Naive thymus-derived CD8-positive, alpha-beta T cell (primary cell): ENCODE results near the gene ABL2. TPM values are rescaled to one million over a fixed set of nuclear protein-coding genes. Genes with fewer than 3 reads are reported as not detected.
"Not testable (repeated sequence)": the region's sequence is repeated elsewhere in the genome, so short reads cannot be mapped to it uniquely, and the experiment has no call there.

Experiments used
- ATAC-seq, 2 donors: fragments of 150-1000 bp; cut with Tn5 transposase in 1 of 2; sonication (Bioruptor Pico), chemical (Tn5 transposase) in 1 of 2; 1 replicate in 1 of 2; 2 replicates in 1 of 2; pipeline ENCODE4 v1.10.0; 2021; ENCODE audit warnings: mild to moderate bottlenecking in 2 of 2, moderate library complexity in 2 of 2
- POLR2A ChIA-PET: fragments of 350-600 bp; sonication (Branson Sonifier 250); formaldehyde crosslinking; loops from one replicate; lab custom pipeline; 2021; ENCODE audit warnings: antibody characterized with exemption; lab: Charles Lee
- DNase-seq, 10 donors: peaks; one replicate each; pipeline versions ENCODE4 v3.0.0 to v3.0.0-alpha.2; 2020 to 2022
- H3K27ac Mint-ChIP-seq, 10 donors: one replicate each; pipeline ENCODE4 v1.8.0; 2020 to 2022; ENCODE audit warnings: mild to moderate bottlenecking in 10 of 10, mixed read lengths in 10 of 10, moderate library complexity in 4 of 10, inconsistent platforms in 1 of 10
- H3K27me3 Mint-ChIP-seq, 5 donors: one replicate each; pipeline ENCODE4 v1.8.0; 2021 to 2022; ENCODE audit warnings: mixed read lengths in 5 of 5
- H3K36me3 Mint-ChIP-seq, 3 donors: one replicate each; pipeline ENCODE4 v1.8.0; 2020 to 2022; ENCODE audit warnings: mixed read lengths in 3 of 3, mild to moderate bottlenecking in 2 of 3, inconsistent platforms in 1 of 3
- H3K4me1 Mint-ChIP-seq, 4 donors: one replicate each; pipeline ENCODE4 v1.8.0; 2021 to 2022; ENCODE audit warnings: mixed read lengths in 4 of 4
- H3K4me3 Mint-ChIP-seq, 10 donors: one replicate each; pipeline ENCODE4 v1.8.0; 2020 to 2022; ENCODE audit warnings: mild to moderate bottlenecking in 10 of 10, mixed read lengths in 10 of 10, moderate library complexity in 6 of 10, inconsistent platforms in 1 of 10
- H3K9me3 Mint-ChIP-seq, 9 donors: one replicate each; pipeline ENCODE4 v1.8.0; 2020 to 2022; ENCODE audit warnings: mixed read lengths in 9 of 9, mild to moderate bottlenecking in 3 of 9, inconsistent platforms in 1 of 9, moderate library complexity in 1 of 9
- polyA plus RNA-seq, 3 donors: library from polyadenylated mRNA; unstranded; fragments of 300-500 nt; fragmentation: Illumina TruSeq; gene quantifications; one replicate each; pipeline ENCODE4 v1.2.3, GENCODE V29; 2021
- total RNA-seq, 8 experiments: library from RNA in 2 of 8; stranded (reverse) in 2 of 8; gene quantifications; one replicate each; pipeline ENCODE4 v1.2.3 and lab custom pipeline; 2021 to 2026

ABL2 gene
- total and polyA plus RNA-seq, 5 experiments from 2014 or later: 0.45 to 19.3 (median 2.2) TPM

- DNase-seq (no peak), ATAC-seq (no peak)
- H3K27me3 Mint-ChIP-seq: no peaks in the 10 kb centered on the region
- no peaks in the 10 kb centered on the region for H3K9me3 Mint-ChIP-seq
- POLR2A ChIA-PET: no interaction called here
- H3K4me3 Mint-ChIP-seq: no peak overlapping the region
- peak overlapping the region in 2 of 10 donors; percentile 5 to 41 for H3K27ac Mint-ChIP-seq
- H3K36me3 Mint-ChIP-seq: peaks cover 0 to 13% (median 5%) of the 10 kb centered on the region in 3 donors
- peaks cover 13 to 44% (median 26%) of the 10 kb centered on the region in 4 donors for H3K4me1 Mint-ChIP-seq
Measured at GRCh38 chr1:179208681-179209477, 20.6 kb downstream of the ABL2 start.

GRCh38 chr1:179206812-179207211, 22.7 kb downstream of the ABL2 start:
- ATAC-seq (no peak), DNase-seq (no peak)
- Mint-ChIP-seq H3K9me3 (no peaks in the 10 kb centered on the region), H3K4me1 (peaks cover 18 to 55% (median 34%) of the 10 kb centered on the region in 4 donors), H3K27ac (peak overlapping the region in 2 of 10 donors; percentile 5 to 74), H3K4me3 (no peak overlapping the region), H3K36me3 (peaks cover 0 to 10% (median 1%) of the 10 kb centered on the region in 3 donors), H3K27me3 (no peaks in the 10 kb centered on the region)
- POLR2A ChIA-PET: no interaction called here

GRCh38 chr1:179205284-179205683, 24.2 kb downstream of the ABL2 start:
- ATAC-seq: no peak
- peaks cover 17 to 63% (median 41%) of the 10 kb centered on the region in 4 donors for H3K4me1 Mint-ChIP-seq
- no peaks in the 10 kb centered on the region for H3K9me3 Mint-ChIP-seq

GRCh38 chr1:179202161-179202560, 27.3 kb downstream of the ABL2 start:
- Mint-ChIP-seq H3K4me1 (peaks cover 12 to 45% (median 32%) of the 10 kb centered on the region in 4 donors), H3K36me3 (peaks cover 0 to 8% (median 0%) of the 10 kb centered on the region in 3 donors), H3K9me3 (no peaks in the 10 kb centered on the region), H3K4me3 (no peak overlapping the region), H3K27ac (peak overlapping the region in 1 of 10 donors; percentile 53), H3K27me3 (no peaks in the 10 kb centered on the region)
- no peak for DNase-seq
- POLR2A ChIA-PET: no interaction called here
- ATAC-seq: no peak

More at GRCh38 chr1:179205284-179205683, 24.2 kb downstream of the ABL2 start:
- Mint-ChIP-seq H3K36me3 (peaks cover 0 to 4% (median 0%) of the 10 kb centered on the region in 3 donors), H3K4me3 (peak overlapping the region in 1 of 10 donors; percentile 60), H3K27me3 (no peaks in the 10 kb centered on the region), H3K27ac (peak overlapping the region in 4 of 10 donors; percentile 4 to 88 (median 38))
- POLR2A ChIA-PET: no interaction called here
- DNase-seq: no peak

GRCh38 chr1:179200586-179200985, 28.9 kb downstream of the ABL2 start:
- Mint-ChIP-seq H3K4me3 (no peak overlapping the region), H3K9me3 (no peaks in the 10 kb centered on the region), H3K27ac (peak overlapping the region in 2 of 10 donors; percentile 10 to 29), H3K4me1 (peaks cover 10 to 38% (median 29%) of the 10 kb centered on the region in 4 donors), H3K27me3 (no peaks in the 10 kb centered on the region), H3K36me3 (peaks cover 0 to 9% (median 4%) of the 10 kb centered on the region in 3 donors)
- POLR2A ChIA-PET: no interaction called here
- DNase-seq: no peak
- ATAC-seq: no peak

GRCh38 chr1:179197690-179198297, 31.7 kb downstream of the ABL2 start:
- H3K4me1 Mint-ChIP-seq: peaks cover 3 to 32% (median 22%) of the 10 kb centered on the region in 4 donors
- POLR2A ChIA-PET: interaction anchor here (0.7 kb wide), 1 partner anchor 16 kb away, joined by 4 read pairs; no protein-coding TSS in a partner anchor
- no peak for DNase-seq
- H3K27ac Mint-ChIP-seq: peak overlapping the region in 1 of 10 donors; percentile 40
- H3K27me3 Mint-ChIP-seq: no peaks in the 10 kb centered on the region
- no peak for ATAC-seq
- H3K36me3 Mint-ChIP-seq: peaks cover 0 to 13% (median 4%) of the 10 kb centered on the region in 3 donors
- no peak overlapping the region for H3K4me3 Mint-ChIP-seq
- no peaks in the 10 kb centered on the region for H3K9me3 Mint-ChIP-seq

GRCh38 chr1:179195857-179196256, 33.6 kb downstream of the ABL2 start:
- DNase-seq, H3K4me3 Mint-ChIP-seq, H3K27ac Mint-ChIP-seq, H3K9me3 Mint-ChIP-seq, ATAC-seq, H3K27me3 Mint-ChIP-seq, POLR2A ChIA-PET: not testable (repeated sequence)
- H3K4me1 Mint-ChIP-seq: peaks cover 6 to 28% (median 23%) of the 10 kb centered on the region in 4 donors
- peaks cover 0 to 15% (median 4%) of the 10 kb centered on the region in 3 donors for H3K36me3 Mint-ChIP-seq

- H3K4me1 Mint-ChIP-seq: peaks cover 6 to 26% (median 22%) of the 10 kb centered on the region in 4 donors
- ATAC-seq (no peak), DNase-seq (no peak)
- no peak overlapping the region for H3K27ac Mint-ChIP-seq
- POLR2A ChIA-PET: no interaction called here
- no peaks in the 10 kb centered on the region for H3K27me3 Mint-ChIP-seq
- H3K4me3 Mint-ChIP-seq: no peak overlapping the region
- H3K9me3 Mint-ChIP-seq: no peaks in the 10 kb centered on the region
- peaks cover 0 to 15% (median 4%) of the 10 kb centered on the region in 3 donors for H3K36me3 Mint-ChIP-seq
Measured at GRCh38 chr1:179195376-179195775, 34.1 kb downstream of the ABL2 start.

- Mint-ChIP-seq H3K27ac (peak overlapping the region in 1 of 10 donors; percentile 35), H3K36me3 (peaks cover 0 to 21% (median 10%) of the 10 kb centered on the region in 3 donors), H3K27me3 (no peaks in the 10 kb centered on the region), H3K4me3 (no peak overlapping the region), H3K9me3 (no peaks in the 10 kb centered on the region), H3K4me1 (peaks cover 6 to 26% (median 22%) of the 10 kb centered on the region in 4 donors)
- DNase-seq: no peak
- POLR2A ChIA-PET: no interaction called here
- no peak for ATAC-seq
Measured at GRCh38 chr1:179194068-179194537, 35.4 kb downstream of the ABL2 start.

- H3K9me3 Mint-ChIP-seq: no peaks in the 10 kb centered on the region
- POLR2A ChIA-PET: interaction anchor here (0.7 kb wide), 1 partner anchor 758 kb away, joined by 5 read pairs; no protein-coding TSS in a partner anchor
- no peaks in the 10 kb centered on the region for H3K27me3 Mint-ChIP-seq
- peaks cover 0 to 15% (median 6%) of the 10 kb centered on the region in 3 donors for H3K36me3 Mint-ChIP-seq
- no peak for ATAC-seq
- peak overlapping the region in 1 of 10 donors; percentile 34 for H3K27ac Mint-ChIP-seq
- H3K4me1 Mint-ChIP-seq: peaks cover 16 to 34% (median 25%) of the 10 kb centered on the region in 4 donors
- H3K4me3 Mint-ChIP-seq: no peak overlapping the region
- DNase-seq: no peak
Measured at GRCh38 chr1:179190861-179191260, 38.6 kb downstream of the ABL2 start.

- DNase-seq: no peak
- peaks cover 18 to 23% (median 20%) of the 10 kb centered on the region in 4 donors for H3K4me1 Mint-ChIP-seq
- H3K4me3 Mint-ChIP-seq: no peak overlapping the region
- POLR2A ChIA-PET: no interaction called here
- peaks cover 0 to 12% (median 6%) of the 10 kb centered on the region in 3 donors for H3K36me3 Mint-ChIP-seq
- H3K27ac Mint-ChIP-seq: no peak overlapping the region
- no peaks in the 10 kb centered on the region for H3K27me3 Mint-ChIP-seq
- H3K9me3 Mint-ChIP-seq: no peaks in the 10 kb centered on the region
- ATAC-seq: no peak
Measured at GRCh38 chr1:179187735-179188471, 41.6 kb downstream of the ABL2 start.

GRCh38 chr1:179187043-179187442, 42.4 kb downstream of the ABL2 start:
- Mint-ChIP-seq H3K9me3 (no peaks in the 10 kb centered on the region), H3K4me1 (peaks cover 15 to 20% (median 18%) of the 10 kb centered on the region in 4 donors), H3K4me3 (no peak overlapping the region)

More at GRCh38 chr1:179187043-179187442, 42.4 kb downstream of the ABL2 start:
- H3K27ac Mint-ChIP-seq: no peak overlapping the region
- POLR2A ChIA-PET: no interaction called here
- ATAC-seq: no peak
- peaks cover 0 to 10% (median 6%) of the 10 kb centered on the region in 3 donors for H3K36me3 Mint-ChIP-seq
- no peaks in the 10 kb centered on the region for H3K27me3 Mint-ChIP-seq
- DNase-seq: no peak
